Chondrocyte (in vitro differentiated cells): ENCODE data around the gene HIGD1A. TPM values are rescaled to one million over a fixed set of nuclear protein-coding genes. Genes with fewer than 3 reads are reported as not detected.

Source experiments
- DNase-seq: peaks from one replicate; pipeline ENCODE4 v3.0.0; 2021; ENCODE audit warnings: mixed read lengths, low spot score
- H3K27ac Mint-ChIP-seq: one replicate; pipeline ENCODE4 v1.8.0; 2021; ENCODE audit warnings: mild to moderate bottlenecking, moderate library complexity, mixed read lengths; ENCODE audit not compliant: unreplicated experiment
- H3K27me3 Mint-ChIP-seq: 2 replicates; pipeline ENCODE4 v1.8.0; 2021; ENCODE audit warnings: low read depth, mixed read lengths
- H3K36me3 Mint-ChIP-seq: 2 replicates; pipeline ENCODE4 v1.8.0; 2021; ENCODE audit warnings: low read depth, mixed read lengths
- H3K4me1 Mint-ChIP-seq: 2 replicates; pipeline ENCODE4 v1.8.0; 2021; ENCODE audit warnings: low read depth, mild to moderate bottlenecking, mixed read lengths
- H3K4me3 Mint-ChIP-seq: one replicate; pipeline ENCODE4 v1.8.0; 2021; ENCODE audit warnings: mild to moderate bottlenecking, moderate library complexity, mixed read lengths; ENCODE audit not compliant: unreplicated experiment
- H3K9me3 Mint-ChIP-seq: 2 replicates; pipeline ENCODE4 v1.8.0; 2021; ENCODE audit warnings: low read depth, mixed read lengths
- total RNA-seq: library from RNA; stranded (reverse); gene quantifications from 3 replicates; pipeline ENCODE4 v1.2.1, GENCODE V29; 2021
- TF ChIP-seq, protein P1 (sequence below): fragments of 200-600 bp; sonication (generic); IDR thresholded peaks from 2 replicates; pipeline ENCODE4 v1.5.0; 2021; ENCODE audit warnings: antibody characterized with exemption, mild to moderate bottlenecking, moderate library complexity

The HIGD1A gene
- total RNA-seq, 1 donor from 2014 or later, result 78.6 TPM

DNA sequence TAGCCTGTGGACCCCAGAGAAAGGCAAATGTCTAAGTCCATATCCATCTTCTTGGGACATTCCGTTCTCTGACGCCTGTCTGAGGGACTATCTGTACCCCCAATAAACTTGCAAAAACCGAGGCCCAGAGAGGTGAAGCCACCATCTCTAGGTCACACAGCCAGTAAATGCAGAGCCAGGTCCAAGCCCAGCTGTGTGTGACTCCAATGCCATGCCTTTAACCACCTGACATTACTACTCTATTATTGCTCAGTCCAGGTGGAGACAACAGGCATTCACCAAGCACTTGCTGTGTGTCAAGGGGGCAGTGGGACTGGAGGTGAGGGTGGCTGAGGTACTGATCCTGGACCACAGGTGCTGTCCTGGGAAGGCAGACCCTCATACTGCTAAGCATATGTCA, 46.0 kb upstream of the HIGD1A start:
- H3K27me3 Mint-ChIP-seq, result peaks cover 5% of the 10 kb centered on the region
- peaks cover 3% of the 10 kb centered on the region for H3K9me3 Mint-ChIP-seq
- H3K4me3 Mint-ChIP-seq, result no peak overlapping the region
- TF ChIP-seq, protein P1, sequence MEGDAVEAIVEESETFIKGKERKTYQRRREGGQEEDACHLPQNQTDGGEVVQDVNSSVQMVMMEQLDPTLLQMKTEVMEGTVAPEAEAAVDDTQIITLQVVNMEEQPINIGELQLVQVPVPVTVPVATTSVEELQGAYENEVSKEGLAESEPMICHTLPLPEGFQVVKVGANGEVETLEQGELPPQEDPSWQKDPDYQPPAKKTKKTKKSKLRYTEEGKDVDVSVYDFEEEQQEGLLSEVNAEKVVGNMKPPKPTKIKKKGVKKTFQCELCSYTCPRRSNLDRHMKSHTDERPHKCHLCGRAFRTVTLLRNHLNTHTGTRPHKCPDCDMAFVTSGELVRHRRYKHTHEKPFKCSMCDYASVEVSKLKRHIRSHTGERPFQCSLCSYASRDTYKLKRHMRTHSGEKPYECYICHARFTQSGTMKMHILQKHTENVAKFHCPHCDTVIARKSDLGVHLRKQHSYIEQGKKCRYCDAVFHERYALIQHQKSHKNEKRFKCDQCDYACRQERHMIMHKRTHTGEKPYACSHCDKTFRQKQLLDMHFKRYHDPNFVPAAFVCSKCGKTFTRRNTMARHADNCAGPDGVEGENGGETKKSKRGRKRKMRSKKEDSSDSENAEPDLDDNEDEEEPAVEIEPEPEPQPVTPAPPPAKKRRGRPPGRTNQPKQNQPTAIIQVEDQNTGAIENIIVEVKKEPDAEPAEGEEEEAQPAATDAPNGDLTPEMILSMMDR, result no peak
- no peak overlapping the region for H3K27ac Mint-ChIP-seq
- no peak for DNase-seq
- peaks cover 47% of the 10 kb centered on the region for H3K4me1 Mint-ChIP-seq
- H3K36me3 Mint-ChIP-seq, result peaks cover 2% of the 10 kb centered on the region

- peaks cover 2% of the 10 kb centered on the region for H3K36me3 Mint-ChIP-seq
- peaks cover 3% of the 10 kb centered on the region for H3K9me3 Mint-ChIP-seq
- H3K27me3 Mint-ChIP-seq, result peaks cover 3% of the 10 kb centered on the region
- no peak overlapping the region for H3K4me3 Mint-ChIP-seq
- DNase-seq, result no peak
- H3K27ac Mint-ChIP-seq, result no peak overlapping the region
- TF ChIP-seq, protein P1, result no peak
- H3K4me1 Mint-ChIP-seq, result peaks cover 55% of the 10 kb centered on the region
Measured at GRCh38 chr3:42849017-42849416, 44.7 kb upstream of the HIGD1A start.

- no peak overlapping the region for H3K27ac Mint-ChIP-seq
- no peak overlapping the region for H3K4me3 Mint-ChIP-seq
- no peaks in the 10 kb centered on the region for H3K9me3 Mint-ChIP-seq
- TF ChIP-seq, protein P1, result no peak
- H3K36me3 Mint-ChIP-seq, result no peaks in the 10 kb centered on the region
- peaks cover 60% of the 10 kb centered on the region for H3K4me1 Mint-ChIP-seq
- DNase-seq, result no peak
- no peaks in the 10 kb centered on the region for H3K27me3 Mint-ChIP-seq
Measured at GRCh38 chr3:42847731-42848130, 43.4 kb upstream of the HIGD1A start.

GRCh38 chr3:42846685-42847522, 42.6 kb upstream of the HIGD1A start:
- Mint-ChIP-seq H3K9me3 (no peaks in the 10 kb centered on the region), H3K4me1 (peaks cover 51% of the 10 kb centered on the region), H3K36me3 (no peaks in the 10 kb centered on the region), H3K27ac (peak overlapping the region; percentile 67), H3K4me3 (no peak overlapping the region), H3K27me3 (no peaks in the 10 kb centered on the region)
- TF ChIP-seq, protein P1, result no peak
- no peak for DNase-seq

DNA sequence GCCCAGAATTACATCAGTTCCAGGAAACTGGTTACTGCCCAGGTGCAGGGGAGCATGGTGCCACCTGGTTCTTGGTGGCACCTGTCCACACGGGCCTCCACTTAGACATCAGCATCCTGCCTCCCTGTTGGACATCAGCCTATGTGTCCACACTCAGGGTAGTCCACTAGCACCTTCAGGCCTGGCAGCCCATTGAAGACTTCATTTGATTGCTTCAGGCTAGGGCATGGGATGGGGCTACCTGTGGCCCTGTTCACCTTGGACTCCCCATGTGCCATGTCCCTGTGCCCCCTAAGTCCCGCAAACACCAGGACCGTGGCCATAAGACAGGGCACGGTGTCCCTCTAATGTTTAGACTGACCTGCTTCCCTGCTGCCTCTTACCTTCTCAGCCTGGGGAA, 40.5 kb upstream of the HIGD1A start:
- TF ChIP-seq, protein P1, result no peak
- H3K27ac Mint-ChIP-seq, result no peak overlapping the region
- no peak overlapping the region for H3K4me3 Mint-ChIP-seq
- H3K9me3 Mint-ChIP-seq, result no peaks in the 10 kb centered on the region
- no peak for DNase-seq
- no peaks in the 10 kb centered on the region for H3K27me3 Mint-ChIP-seq
- H3K4me1 Mint-ChIP-seq, result peaks cover 40% of the 10 kb centered on the region
- no peaks in the 10 kb centered on the region for H3K36me3 Mint-ChIP-seq
